GM21723 (cell line): ENCODE data around the gene TTN.
"Not testable (repeated sequence)": the region's sequence is repeated elsewhere in the genome, so short reads cannot be mapped to it uniquely, and the experiment has no call there.

Experiments
- ATAC-seq: cut with Tn5 transposase; IDR thresholded peaks from one replicate; pipeline ENCODE4 v1.9.1; 2021; ENCODE audit warnings: mild to moderate bottlenecking, moderate library complexity; ENCODE audit not compliant: unreplicated experiment

Gene TTN

DNA sequence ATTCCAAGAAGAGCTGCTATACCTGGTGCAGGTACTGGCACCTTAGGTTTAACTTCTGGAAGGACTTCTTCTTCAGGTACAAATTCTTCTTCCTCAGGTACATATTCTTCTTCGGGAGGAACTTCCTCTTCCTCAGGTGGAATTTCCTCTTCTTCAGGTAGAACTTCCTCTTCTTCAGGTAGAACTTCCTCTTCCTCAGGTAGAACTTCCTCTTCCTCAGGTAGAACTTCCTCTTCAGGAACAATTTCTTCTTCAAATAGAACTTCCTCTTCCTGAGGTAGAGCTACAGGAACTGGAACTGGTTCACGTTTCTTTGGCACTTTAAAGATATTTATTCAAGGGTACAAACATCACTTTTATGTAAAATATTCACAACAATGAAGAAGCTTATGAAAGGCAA, 129.6 kb downstream of the TTN start:
- ATAC-seq: no peak

DNA sequence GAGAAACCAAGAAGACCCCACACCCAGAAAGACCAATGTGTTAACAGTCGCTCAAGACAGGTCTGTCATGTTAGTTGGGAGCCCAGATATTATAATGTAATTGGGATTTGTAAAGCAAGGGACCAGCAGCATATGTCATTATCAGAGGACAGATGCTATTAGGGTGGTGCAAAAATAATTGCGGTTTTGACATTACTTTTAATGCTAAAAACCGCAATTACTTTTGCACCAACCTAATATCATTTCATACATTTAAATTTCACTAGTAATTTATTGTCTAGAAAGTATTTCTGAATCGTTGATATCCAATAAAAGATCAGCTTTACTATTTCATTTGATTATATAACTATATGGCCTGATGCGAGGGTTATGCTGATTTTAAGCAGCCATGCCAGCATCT, 131.2 kb downstream of the TTN start:
- no peak for ATAC-seq

DNA sequence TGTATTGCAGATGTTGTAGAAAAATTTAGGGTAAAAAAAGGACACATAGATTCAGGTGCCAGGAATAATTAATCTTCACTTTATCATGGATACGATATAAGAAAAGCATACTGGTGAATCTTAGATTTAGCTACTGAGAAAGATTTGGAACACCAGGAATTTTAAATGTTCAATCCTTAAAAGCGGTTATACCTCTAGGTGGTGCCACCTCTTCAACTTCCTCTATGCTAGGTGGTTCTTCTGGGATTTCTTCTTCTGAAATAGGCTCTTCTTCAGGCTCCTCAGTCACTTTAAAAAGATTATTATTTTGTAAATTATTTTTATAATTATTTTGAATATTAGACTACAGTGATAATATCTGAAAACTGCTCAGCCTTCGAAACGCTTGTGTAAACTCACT, 133.1 kb downstream of the TTN start:
- no peak for ATAC-seq

DNA sequence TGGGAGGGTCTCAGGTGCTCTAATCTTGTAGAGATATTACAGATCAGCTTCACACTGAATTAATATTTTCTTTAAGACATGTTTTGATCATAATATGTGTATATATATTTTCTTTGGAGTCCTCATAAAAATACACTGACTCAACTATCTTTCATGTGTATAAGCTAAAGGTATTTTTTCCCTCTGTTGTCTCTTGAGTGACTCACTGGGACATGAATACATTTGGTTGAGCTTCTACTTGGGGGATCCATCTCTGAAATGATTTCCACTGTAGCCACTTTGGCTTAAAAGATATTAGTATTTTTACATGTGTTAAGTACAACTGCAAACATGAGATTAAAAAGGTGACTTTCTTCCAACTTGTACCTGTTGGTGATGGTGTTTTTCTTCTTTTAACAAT, 140.8 kb downstream of the TTN start:
- ATAC-seq: no peak

GRCh38 chr2:178658480-178658879, 148.7 kb downstream of the TTN start:
- not testable (repeated sequence) for ATAC-seq

DNA sequence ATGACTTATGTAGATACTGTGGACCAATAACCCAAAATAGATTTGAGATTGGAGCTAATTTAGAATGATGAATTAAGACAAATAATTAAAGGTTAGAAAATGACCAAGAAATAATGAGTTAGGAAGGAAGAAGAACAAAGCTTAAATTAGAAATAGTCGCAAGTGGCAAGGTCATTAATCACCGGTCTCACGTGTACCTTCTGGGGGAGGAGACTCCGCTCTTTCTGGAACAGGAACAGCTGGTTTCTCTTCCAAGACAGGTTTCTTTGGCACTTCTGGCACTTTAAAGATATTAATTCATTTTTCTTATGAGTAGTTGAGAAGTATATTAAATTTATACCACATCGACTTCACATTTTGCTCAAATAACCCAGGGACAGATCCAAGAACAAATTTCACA, 156.7 kb downstream of the TTN start:
- ATAC-seq: no peak

GRCh38 chr2:178644919-178645318, 162.3 kb downstream of the TTN start:
- ATAC-seq: no peak

DNA sequence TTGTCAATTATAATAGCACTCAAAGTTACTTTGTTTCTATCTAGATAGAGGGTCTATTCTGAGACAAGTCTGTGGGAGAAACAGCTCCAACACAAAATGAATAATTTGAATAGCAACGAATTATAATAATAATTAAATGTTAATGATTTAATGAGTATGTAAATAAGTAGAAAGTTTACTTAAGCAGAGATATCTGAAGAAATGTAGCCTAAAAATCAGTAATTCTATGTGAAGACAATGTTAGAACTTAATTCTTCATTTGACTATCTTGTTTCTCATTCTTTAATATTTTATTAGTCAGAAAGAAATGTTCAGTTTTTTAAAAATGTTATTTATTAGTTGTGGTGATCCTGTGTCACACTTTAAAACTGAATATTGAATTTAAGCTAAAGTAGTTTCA, 165.7 kb downstream of the TTN start:
- no peak for ATAC-seq

DNA sequence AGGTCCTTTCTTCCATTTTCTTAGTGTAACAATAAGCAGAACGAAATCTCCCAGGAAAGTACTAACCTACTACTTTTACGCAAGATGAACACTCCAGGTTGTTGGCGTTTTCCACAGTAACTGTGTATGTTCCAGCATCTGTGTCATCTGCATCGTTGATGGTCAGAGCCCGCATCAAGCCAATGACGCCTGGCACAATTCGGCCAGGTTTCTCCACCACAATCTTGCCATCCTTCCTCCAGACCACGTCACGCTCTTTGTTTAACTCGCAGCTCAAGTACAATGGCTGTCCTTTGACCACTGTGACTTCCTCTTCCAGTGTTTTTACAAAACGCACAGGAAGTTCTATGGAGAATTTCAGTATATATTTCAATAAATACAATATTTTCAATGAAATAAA, 171.3 kb downstream of the TTN start:
- no peak for ATAC-seq

DNA sequence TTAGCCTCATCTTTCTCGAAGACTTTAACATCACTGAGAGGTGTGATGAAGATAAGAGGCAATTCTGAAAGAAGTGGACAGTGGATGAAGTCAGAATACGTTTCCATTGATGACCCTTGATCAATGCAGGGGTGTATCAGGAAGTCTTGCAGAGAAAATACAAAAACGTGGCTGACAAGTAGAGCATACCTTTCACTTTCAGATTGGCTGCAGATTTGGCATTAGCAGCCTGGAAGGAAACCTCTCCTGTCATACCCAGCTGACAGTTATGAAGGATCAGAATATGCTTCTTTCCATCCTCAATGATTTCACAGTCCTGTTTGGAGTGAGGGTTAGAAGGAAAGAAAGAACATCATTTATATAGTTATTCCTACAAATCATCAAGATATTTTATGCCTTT, 174.5 kb downstream of the TTN start:
- ATAC-seq: no peak

GRCh38 chr2:178630581-178630980, 176.6 kb downstream of the TTN start:
- no peak for ATAC-seq

GRCh38 chr2:178629463-178629862, 177.8 kb downstream of the TTN start:
- no peak for ATAC-seq

- no peak for ATAC-seq
Measured at GRCh38 chr2:178628605-178629004, 178.6 kb downstream of the TTN start.

DNA sequence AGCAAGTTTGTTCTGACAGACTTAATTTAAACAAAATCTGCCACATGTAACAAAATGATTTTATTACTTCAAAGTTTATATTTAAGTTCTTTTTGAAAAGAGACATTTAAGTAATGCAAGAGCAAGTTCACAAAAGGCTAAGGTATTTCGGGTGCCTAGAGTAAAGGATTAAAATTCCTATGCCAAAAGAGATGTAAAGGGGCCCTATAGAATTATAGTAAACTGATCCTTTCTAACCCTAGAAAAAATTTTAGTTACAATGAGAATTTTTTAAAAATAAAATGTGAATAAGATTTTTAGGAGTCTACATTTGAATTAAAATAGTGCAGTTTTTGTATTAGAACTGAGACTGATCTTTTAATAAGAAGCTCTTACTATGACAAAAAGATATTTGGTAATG, 179.8 kb downstream of the TTN start:
- ATAC-seq: no peak

- no peak for ATAC-seq
Measured at GRCh38 chr2:178615969-178616368, 191.3 kb downstream of the TTN start.

GRCh38 chr2:178602901-178603300, 204.3 kb downstream of the TTN start:
- no peak for ATAC-seq

- no peak for ATAC-seq
Measured at GRCh38 chr2:178592655-178593054, 214.6 kb downstream of the TTN start.

- ATAC-seq: no peak
Measured at GRCh38 chr2:178589335-178589734, 217.9 kb downstream of the TTN start.

GRCh38 chr2:178584666-178585065, 222.6 kb downstream of the TTN start:
- ATAC-seq: no peak

DNA sequence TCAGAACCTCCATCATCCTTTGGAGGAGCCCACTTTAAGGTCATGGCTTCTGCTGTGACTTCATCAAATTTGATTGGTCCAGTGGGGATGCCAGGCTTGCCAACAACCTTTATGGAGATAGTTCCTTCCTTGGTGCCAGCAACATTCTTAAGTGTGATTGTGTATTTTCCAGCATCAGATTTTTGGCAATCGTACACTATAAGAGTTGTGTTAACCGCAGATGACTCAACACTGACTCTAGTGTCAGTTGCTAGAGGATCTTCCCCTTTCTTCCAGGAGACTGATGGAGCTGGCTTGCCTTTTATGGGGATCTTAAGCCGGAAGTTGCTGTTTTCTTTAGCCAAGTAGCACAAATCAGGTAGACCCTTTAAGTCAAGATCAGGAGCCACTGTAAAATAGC, 228.2 kb downstream of the TTN start:
- no peak for ATAC-seq

DNA sequence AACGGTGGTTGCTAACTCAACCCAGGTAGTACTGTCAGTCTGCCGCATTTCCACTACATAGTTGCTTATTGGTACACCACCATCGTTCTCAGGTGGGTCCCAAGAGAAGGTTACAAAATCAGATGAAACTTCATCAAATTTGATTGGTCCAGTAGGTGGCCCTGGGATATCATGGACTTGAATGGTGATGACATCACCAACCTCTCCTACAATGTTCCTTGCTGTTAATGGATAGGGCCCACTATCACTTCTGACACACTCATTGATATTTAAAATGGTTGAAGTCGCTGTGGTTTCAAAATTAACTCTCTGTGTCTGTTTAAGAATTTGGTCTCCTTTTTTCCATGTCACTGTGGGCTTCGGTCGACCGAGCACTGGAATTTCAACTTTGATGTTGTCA, 232.4 kb downstream of the TTN start:
- ATAC-seq: no peak

GRCh38 chr2:178568227-178568626, 239.0 kb downstream of the TTN start:
- ATAC-seq: no peak

DNA sequence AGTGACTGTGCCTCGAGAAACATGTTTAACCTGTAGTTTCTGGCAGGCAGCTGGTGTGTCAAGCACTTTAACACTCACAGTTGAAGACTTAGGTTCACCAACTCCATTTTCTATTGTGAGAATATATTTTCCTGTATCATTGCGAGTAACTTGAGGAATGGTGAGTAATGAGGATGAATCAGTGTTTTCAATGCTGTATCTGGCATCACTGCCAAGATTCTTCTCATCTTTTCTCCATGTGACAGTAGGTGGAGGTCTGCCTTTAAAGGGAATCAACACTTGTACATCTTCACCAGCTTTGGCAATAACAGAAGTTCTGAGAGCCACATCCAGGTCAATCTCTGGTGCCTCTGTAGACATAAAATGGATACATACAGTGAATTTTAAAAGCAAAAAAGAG, 254.2 kb downstream of the TTN start:
- ATAC-seq: no peak

GRCh38 chr2:178550352-178550751, 256.9 kb downstream of the TTN start:
- ATAC-seq: no peak
